HepG2 (cell line): ENCODE data around the gene BCAS4. TPM values are rescaled to one million over a fixed set of nuclear protein-coding genes. Genes with fewer than 3 reads are reported as not detected.

ENCODE experiments used
- ATF7 ChIP-seq, 2 experiments: fragments of 450-650 bp in 1 of 2; sonication (generic) in 1 of 2; formaldehyde crosslinking in 1 of 2; IDR thresholded peaks; 2 replicates each; pipeline versions ENCODE4 v1.4.0 to v1.6.1; 2016 to 2020; ENCODE audit warnings: antibody characterized with exemption in 1 of 2, mild to moderate bottlenecking in 1 of 2, missing genetic modification reagents in 1 of 2
- CAMTA2 ChIP-seq: sonication (generic); formaldehyde crosslinking; IDR thresholded peaks from 2 replicates; pipeline ENCODE4 v1.4.0; 2020; ENCODE audit warnings: mild to moderate bottlenecking, missing genetic modification reagents, borderline replicate concordance
- HDAC2 ChIP-seq: sonication (generic); formaldehyde crosslinking; IDR thresholded peaks from 2 replicates; pipeline ENCODE4 v1.4.0; 2020; ENCODE audit warnings: missing genetic modification reagents
- HOXA3 ChIP-seq: sonication (generic); formaldehyde crosslinking; IDR thresholded peaks from 2 replicates; pipeline ENCODE4 v1.5.0; 2020; ENCODE audit warnings: missing genetic modification reagents
- HOXA9 ChIP-seq: sonication (generic); formaldehyde crosslinking; IDR thresholded peaks from 2 replicates; pipeline ENCODE4 v1.8.1; 2022; ENCODE audit warnings: missing genetic modification reagents, mild to moderate bottlenecking, moderate library complexity, borderline replicate concordance
- KDM6A ChIP-seq: IDR thresholded peaks from 2 replicates; pipeline ENCODE4 v1.6.1; 2016; ENCODE audit warnings: low read depth
- MED13 ChIP-seq: sonication (generic); formaldehyde crosslinking; IDR thresholded peaks from 2 replicates; pipeline ENCODE4 v1.5.0; 2020; ENCODE audit warnings: missing genetic modification reagents
- NFE2L2 ChIP-seq: fragments of 150-350 bp; IDR thresholded peaks from 2 replicates; pipeline ENCODE4 v1.6.1; 2014; ENCODE audit warnings: low read length
- NFRKB ChIP-seq: fragments of 450-650 bp; IDR thresholded peaks from 2 replicates; pipeline ENCODE4 v1.6.1; 2017
- RFXANK ChIP-seq: IDR thresholded peaks from 2 replicates; pipeline ENCODE4 v1.6.1; 2016
- ZFP36 ChIP-seq: fragments of 150-350 bp; IDR thresholded peaks from 2 replicates; pipeline ENCODE4 v1.6.1; 2018; ENCODE audit warnings: borderline replicate concordance, low read length, low read depth; ENCODE audit not compliant: partially characterized antibody
- ZKSCAN5 ChIP-seq: sonication (generic); formaldehyde crosslinking; IDR thresholded peaks from 2 replicates; pipeline ENCODE4 v1.5.1; 2020; ENCODE audit warnings: mild to moderate bottlenecking, missing genetic modification reagents
- ZMYM3 ChIP-seq: sonication (generic); formaldehyde crosslinking; IDR thresholded peaks from 2 replicates; pipeline ENCODE4 v1.5.1; 2020; ENCODE audit warnings: mild to moderate bottlenecking, missing genetic modification reagents
- ZNF121 ChIP-seq: sonication (generic); formaldehyde crosslinking; IDR thresholded peaks from 2 replicates; pipeline ENCODE4 v1.5.0; 2020; ENCODE audit warnings: mild to moderate bottlenecking, missing genetic modification reagents
- ZNF160 ChIP-seq: sonication (generic); formaldehyde crosslinking; IDR thresholded peaks from 2 replicates; pipeline ENCODE4 v1.8.0; 2022; ENCODE audit warnings: mild to moderate bottlenecking, inconsistent platforms, missing genetic modification reagents
- ZNF207 ChIP-seq: fragments of 450-650 bp; IDR thresholded peaks from 2 replicates; pipeline ENCODE4 v1.6.1; 2016; ENCODE audit warnings: antibody characterized with exemption, borderline replicate concordance
- ZNF292 ChIP-seq: sonication (generic); formaldehyde crosslinking; IDR thresholded peaks from 2 replicates; pipeline ENCODE4 v1.8.1; 2022; ENCODE audit warnings: mild to moderate bottlenecking, low read depth, missing genetic modification reagents, borderline replicate concordance
- ZNF317 ChIP-seq: sonication (generic); formaldehyde crosslinking; IDR thresholded peaks from 2 replicates; pipeline ENCODE4 v1.5.0; 2020; ENCODE audit warnings: mild to moderate bottlenecking, missing genetic modification reagents
- ZNF546 ChIP-seq: sonication (generic); formaldehyde crosslinking; conservative IDR thresholded peaks from 2 replicates; pipeline ENCODE4 v1.8.1; 2023; ENCODE audit warnings: mild to moderate bottlenecking, missing genetic modification reagents
- ZNF672 ChIP-seq: sonication (generic); formaldehyde crosslinking; IDR thresholded peaks from 2 replicates; pipeline ENCODE4 v1.8.1; 2022; ENCODE audit warnings: missing genetic modification reagents
- ZNF773 ChIP-seq: sonication (generic); formaldehyde crosslinking; IDR thresholded peaks from 2 replicates; pipeline ENCODE4 v1.4.0; 2020; ENCODE audit warnings: missing genetic modification reagents, borderline replicate concordance
- polyA plus RNA-seq, 8 experiments: library from polyadenylated mRNA; depleted of rRNA in 3 of 8; stranded (reverse) in 7 of 8; unstranded in 1 of 8; fragments of >200 nt; fragmentation: Illumina TruSeq in 4 of 8; extraction: Trizol in 4 of 8; gene quantifications; 2 replicates each; pipeline versions ENCODE4 v1.2.1 to v1.2.3, GENCODE V29; 2011 to 2016; ENCODE audit warnings: low read depth in 4 of 8, missing spikeins in 1 of 8, mixed read lengths in 1 of 8; ENCODE audit not compliant: insufficient read depth in 1 of 8
- total RNA-seq, 5 experiments: library from RNA; depleted of rRNA; stranded (reverse); fragments of >200 nt; fragmentation: Illumina TruSeq; extraction: Trizol; gene quantifications; 2 replicates each; pipeline ENCODE4 v1.2.3, GENCODE V29; 2016; ENCODE audit warnings: low read depth in 1 of 5
- TF ChIP-seq, protein P1 (sequence below): sonication (generic); formaldehyde crosslinking; IDR thresholded peaks from 2 replicates; pipeline ENCODE4 v1.5.0; 2020; ENCODE audit warnings: missing genetic modification reagents, mild to moderate bottlenecking, borderline replicate concordance
- TF ChIP-seq, protein P2 (sequence below): sonication (generic); formaldehyde crosslinking; conservative IDR thresholded peaks from 2 replicates; pipeline ENCODE4 v1.8.0; 2022; ENCODE audit warnings: low read depth, missing genetic modification reagents
- TF ChIP-seq, protein P3 (sequence below): sonication (generic); formaldehyde crosslinking; IDR thresholded peaks from 2 replicates; pipeline ENCODE4 v1.4.0; 2020; ENCODE audit warnings: missing genetic modification reagents, borderline replicate concordance
- TF ChIP-seq, protein P4 (sequence below): sonication (generic); formaldehyde crosslinking; IDR thresholded peaks from 2 replicates; pipeline ENCODE4 v1.8.0; 2023; ENCODE audit warnings: mild to moderate bottlenecking, missing genetic modification reagents

Gene BCAS4
- total and polyA plus RNA-seq, 2 of the 13 experiments (the other 11 are each of a cell fraction or from before 2014, with no cell fraction given), result 7.2 to 8.0 TPM

DNA sequence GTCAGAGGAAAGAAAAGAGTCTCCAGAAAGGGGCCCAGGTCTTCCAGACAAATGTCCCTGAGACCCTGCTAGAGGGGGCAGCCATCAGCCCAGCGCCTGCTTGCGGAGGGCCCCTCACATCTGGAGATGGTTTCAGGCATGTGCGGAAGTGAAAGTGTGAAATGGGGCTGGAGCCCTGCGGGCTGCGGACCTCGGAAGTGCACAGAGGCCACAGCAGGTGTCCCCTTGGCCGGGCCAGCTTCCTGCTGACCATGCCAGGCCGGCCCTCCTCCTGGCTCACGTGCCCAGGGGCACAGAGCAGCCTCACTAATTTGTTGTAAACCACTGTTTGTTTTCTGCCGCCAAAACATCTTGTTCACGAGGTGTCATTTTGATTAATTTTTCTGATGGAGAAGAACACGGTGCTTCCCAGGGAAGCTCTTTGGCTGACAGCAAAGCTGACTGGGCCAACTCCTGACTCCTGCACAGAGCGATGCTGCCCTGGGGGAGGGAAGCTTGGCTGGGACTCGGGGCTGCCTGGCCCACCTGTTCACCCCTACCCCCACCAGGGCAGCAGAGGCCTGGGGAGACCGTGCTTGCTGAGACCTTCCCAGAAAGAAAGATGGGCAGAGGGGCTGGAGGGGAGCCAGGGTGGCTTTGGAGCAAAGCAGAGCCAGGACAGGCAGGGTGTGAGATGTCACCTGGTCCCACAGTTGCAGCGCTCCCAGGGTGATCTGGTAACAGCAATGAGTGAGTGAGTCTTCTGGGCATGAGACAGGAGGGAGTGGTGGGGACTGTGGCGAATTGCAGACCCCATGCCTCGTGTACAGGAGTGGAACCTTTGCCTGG lies 54.2 kb downstream of the BCAS4 start (continued):
- TF ChIP-seq, protein P1, sequence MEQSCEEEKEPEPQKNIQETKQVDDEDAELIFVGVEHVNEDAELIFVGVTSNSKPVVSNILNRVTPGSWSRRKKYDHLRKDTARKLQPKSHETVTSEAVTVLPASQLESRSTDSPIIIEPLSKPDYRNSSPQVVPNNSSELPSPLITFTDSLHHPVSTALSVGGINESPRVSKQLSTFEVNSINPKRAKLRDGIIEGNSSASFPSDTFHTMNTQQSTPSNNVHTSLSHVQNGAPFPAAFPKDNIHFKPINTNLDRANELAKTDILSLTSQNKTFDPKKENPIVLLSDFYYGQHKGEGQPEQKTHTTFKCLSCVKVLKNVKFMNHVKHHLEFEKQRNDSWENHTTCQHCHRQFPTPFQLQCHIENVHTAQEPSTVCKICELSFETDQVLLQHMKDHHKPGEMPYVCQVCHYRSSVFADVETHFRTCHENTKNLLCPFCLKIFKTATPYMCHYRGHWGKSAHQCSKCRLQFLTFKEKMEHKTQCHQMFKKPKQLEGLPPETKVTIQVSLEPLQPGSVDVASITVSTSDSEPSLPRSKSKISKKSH (CRISPR knock-in tag), result 0 out of 2 replicates have a peak, but pooled peaks have one; percentile 22
- TF ChIP-seq KDM6A, result no peak
- no peak for TF ChIP-seq NFE2L2
- 0 out of 2 replicates have a peak, but pooled peaks have one; percentile 31 for TF ChIP-seq HOXA3
- TF ChIP-seq ZNF317, result no peak
- TF ChIP-seq ZNF773 (CRISPR knock-in tag), result no peak
- TF ChIP-seq ZNF672 (CRISPR knock-in tag), result no peak
- TF ChIP-seq RFXANK, result no peak
- TF ChIP-seq ZMYM3 (CRISPR knock-in tag), result 0 out of 2 replicates have a peak, but pooled peaks have one; percentile 2
- TF ChIP-seq, protein P2, sequence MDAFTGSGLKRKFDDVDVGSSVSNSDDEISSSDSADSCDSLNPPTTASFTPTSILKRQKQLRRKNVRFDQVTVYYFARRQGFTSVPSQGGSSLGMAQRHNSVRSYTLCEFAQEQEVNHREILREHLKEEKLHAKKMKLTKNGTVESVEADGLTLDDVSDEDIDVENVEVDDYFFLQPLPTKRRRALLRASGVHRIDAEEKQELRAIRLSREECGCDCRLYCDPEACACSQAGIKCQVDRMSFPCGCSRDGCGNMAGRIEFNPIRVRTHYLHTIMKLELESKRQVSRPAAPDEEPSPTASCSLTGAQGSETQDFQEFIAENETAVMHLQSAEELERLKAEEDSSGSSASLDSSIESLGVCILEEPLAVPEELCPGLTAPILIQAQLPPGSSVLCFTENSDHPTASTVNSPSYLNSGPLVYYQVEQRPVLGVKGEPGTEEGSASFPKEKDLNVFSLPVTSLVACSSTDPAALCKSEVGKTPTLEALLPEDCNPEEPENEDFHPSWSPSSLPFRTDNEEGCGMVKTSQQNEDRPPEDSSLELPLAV, result no peak
- no peak for TF ChIP-seq HDAC2 (CRISPR knock-in tag)
- TF ChIP-seq ATF7 (IDR thresholded peaks at IDR 0.05), result no peak
- TF ChIP-seq ATF7 (CRISPR knock-in tag; IDR thresholded peaks at IDR 0.05), result no peak
- TF ChIP-seq, protein P3, sequence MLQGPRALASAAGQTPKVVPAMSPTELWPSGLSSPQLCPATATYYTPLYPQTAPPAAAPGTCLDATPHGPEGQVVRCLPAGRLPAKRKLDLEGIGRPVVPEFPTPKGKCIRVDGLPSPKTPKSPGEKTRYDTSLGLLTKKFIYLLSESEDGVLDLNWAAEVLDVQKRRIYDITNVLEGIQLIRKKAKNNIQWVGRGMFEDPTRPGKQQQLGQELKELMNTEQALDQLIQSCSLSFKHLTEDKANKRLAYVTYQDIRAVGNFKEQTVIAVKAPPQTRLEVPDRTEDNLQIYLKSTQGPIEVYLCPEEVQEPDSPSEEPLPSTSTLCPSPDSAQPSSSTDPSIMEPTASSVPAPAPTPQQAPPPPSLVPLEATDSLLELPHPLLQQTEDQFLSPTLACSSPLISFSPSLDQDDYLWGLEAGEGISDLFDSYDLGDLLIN, result no peak
- no peak for TF ChIP-seq ZNF546
- TF ChIP-seq, protein P4, sequence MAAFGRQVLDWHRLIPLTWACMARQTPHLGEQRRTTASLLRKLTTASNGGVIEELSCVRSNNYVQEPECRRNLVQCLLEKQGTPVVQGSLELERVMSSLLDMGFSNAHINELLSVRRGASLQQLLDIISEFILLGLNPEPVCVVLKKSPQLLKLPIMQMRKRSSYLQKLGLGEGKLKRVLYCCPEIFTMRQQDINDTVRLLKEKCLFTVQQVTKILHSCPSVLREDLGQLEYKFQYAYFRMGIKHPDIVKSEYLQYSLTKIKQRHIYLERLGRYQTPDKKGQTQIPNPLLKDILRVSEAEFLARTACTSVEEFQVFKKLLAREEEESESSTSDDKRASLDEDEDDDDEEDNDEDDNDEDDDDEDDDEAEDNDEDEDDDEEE (CRISPR knock-in tag), result no peak
- TF ChIP-seq ZNF160 (CRISPR knock-in tag), result no peak
- TF ChIP-seq HOXA9, result no peak
- TF ChIP-seq ZFP36, result no peak
- TF ChIP-seq ZNF207, result no peak
- TF ChIP-seq ZNF292 (CRISPR knock-in tag), result 0 out of 2 replicates have a peak, but pooled peaks have one; percentile 53
- TF ChIP-seq ZNF121 (CRISPR knock-in tag), result no peak
- TF ChIP-seq CAMTA2, result 0 out of 2 replicates have a peak, but pooled peaks have one; percentile 19
- TF ChIP-seq MED13, result no peak
- TF ChIP-seq NFRKB, result no peak
- TF ChIP-seq ZKSCAN5 (CRISPR knock-in tag), result no peak
